Activated CD8-positive, alpha-beta T cell treated with anti-CD3 and anti-CD28 coated beads for 36 hours (primary cell): ENCODE measurements around the gene CLVS2. TPM values are rescaled to one million over a fixed set of nuclear protein-coding genes. Genes with fewer than 3 reads are reported as not detected.

Experiments
- ATAC-seq: fragments of 200-7000 bp; cut with Tn5 transposase; one replicate; pipeline ENCODE4 v1.10.0; 2021; ENCODE audit warnings: mild to moderate bottlenecking, moderate library complexity
- CTCF ChIA-PET: fragments of 350-600 bp; sonication (Branson Sonifier 250); formaldehyde crosslinking; loops from one replicate; lab custom pipeline; 2021; ENCODE audit warnings: antibody characterized with exemption; lab: Charles Lee
- POLR2A ChIA-PET: fragments of 350-600 bp; sonication (Branson Sonifier 250); formaldehyde crosslinking; loops from one replicate; lab custom pipeline; 2021; ENCODE audit warnings: antibody characterized with exemption; lab: Charles Lee
- DNase-seq: peaks from one replicate; pipeline ENCODE4 v3.0.0-alpha.2; 2020
- H3K27ac Mint-ChIP-seq: one replicate; pipeline ENCODE4 v1.8.0; 2021; ENCODE audit warnings: mild to moderate bottlenecking, mixed read lengths
- H3K27me3 Mint-ChIP-seq: one replicate; pipeline ENCODE4 v1.8.0; 2021; ENCODE audit warnings: mixed read lengths
- H3K36me3 Mint-ChIP-seq: one replicate; pipeline ENCODE4 v1.8.0; 2021; ENCODE audit warnings: low read depth, mixed read lengths
- H3K4me1 Mint-ChIP-seq: one replicate; pipeline ENCODE4 v1.8.0; 2021; ENCODE audit warnings: low read depth, mixed read lengths
- H3K4me3 Mint-ChIP-seq: one replicate; pipeline ENCODE4 v1.8.0; 2021; ENCODE audit warnings: mild to moderate bottlenecking, moderate library complexity, mixed read lengths
- H3K9me3 Mint-ChIP-seq: one replicate; pipeline ENCODE4 v1.8.0; 2021; ENCODE audit warnings: mixed read lengths
- intact Hi-C: fragments of 100-400 bp; cut with micrococcal nuclease; formaldehyde crosslinking; loops from one replicate; pipeline ENCODE4 v1.10.0; 2022
- total RNA-seq, 2 experiments: library from RNA; stranded (reverse); gene quantifications; one replicate each; pipeline ENCODE4 v1.2.3, GENCODE V29; 2021
- TF ChIP-seq, protein P1 (sequence below): fragments of 200-600 bp; IDR thresholded peaks from one replicate; pipeline ENCODE4 v1.8.0; 2022; ENCODE audit warnings: antibody characterized with exemption, mild to moderate bottlenecking

CLVS2 gene, protein sequence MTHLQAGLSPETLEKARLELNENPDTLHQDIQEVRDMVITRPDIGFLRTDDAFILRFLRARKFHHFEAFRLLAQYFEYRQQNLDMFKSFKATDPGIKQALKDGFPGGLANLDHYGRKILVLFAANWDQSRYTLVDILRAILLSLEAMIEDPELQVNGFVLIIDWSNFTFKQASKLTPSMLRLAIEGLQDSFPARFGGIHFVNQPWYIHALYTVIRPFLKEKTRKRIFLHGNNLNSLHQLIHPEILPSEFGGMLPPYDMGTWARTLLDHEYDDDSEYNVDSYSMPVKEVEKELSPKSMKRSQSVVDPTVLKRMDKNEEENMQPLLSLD
- total RNA-seq: not detected

DNA sequence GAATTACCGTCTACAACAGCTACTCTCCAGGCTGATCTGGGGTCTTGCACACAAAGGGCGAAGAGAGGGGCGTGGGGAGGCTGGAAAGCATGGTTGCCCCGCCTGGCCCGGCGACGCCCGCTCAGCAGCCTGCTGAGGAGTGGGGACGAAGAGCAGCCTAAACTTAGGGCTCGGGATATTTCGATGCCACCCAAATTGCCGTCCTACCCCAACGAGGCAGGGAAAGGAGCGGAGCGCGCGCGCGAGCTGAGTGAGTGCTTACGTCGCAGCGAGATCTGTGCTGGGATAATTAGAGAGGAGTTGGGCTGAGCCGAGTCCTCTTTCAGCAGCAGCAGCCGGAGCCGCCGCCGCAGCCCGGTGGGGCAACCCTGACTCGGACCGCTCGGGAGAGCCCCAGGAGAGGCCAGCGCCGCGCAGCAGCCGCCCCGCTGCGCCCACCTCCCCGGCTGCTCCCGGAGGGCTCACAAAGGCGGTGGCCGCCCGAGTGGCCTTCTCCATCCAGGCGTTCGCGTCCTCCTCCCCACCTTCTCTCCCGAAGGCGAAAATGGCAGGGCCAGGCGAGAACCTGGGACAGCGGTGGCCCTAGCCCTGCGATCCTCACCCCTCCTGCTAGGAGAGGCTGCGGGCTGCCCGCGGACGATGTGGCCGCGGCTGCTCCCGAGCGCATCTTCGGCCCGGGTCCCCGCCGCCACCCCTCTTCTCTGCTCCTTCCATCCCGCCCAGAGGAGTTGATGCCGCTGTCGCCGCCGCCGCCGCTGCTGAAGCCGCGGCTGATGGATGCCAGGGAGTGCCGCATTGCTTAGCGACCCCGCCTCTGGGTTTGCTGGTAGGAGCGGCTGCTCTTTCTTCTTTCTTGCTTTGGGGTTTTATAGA, at the start of gene CLVS2:
Gene CLVS2, plus strand, starts transcription at position 315 of the 873 bp plus-strand sequence. CDS start 1,543 bp downstream, outside the sequence.
- no peak for ATAC-seq
- H3K4me3 Mint-ChIP-seq: no peak within 1 kb of the TSS
- peaks cover 4% of the 10 kb centered on the region for H3K4me1 Mint-ChIP-seq
- no peak within 1 kb of the TSS for H3K27ac Mint-ChIP-seq
- peaks cover 35% of the 10 kb centered on the region for H3K27me3 Mint-ChIP-seq
- CTCF ChIA-PET: no interaction called here
- peaks cover 3% of the 10 kb centered on the region for H3K36me3 Mint-ChIP-seq
- no peak for DNase-seq
- H3K9me3 Mint-ChIP-seq: no peaks in the 10 kb centered on the region
- TF ChIP-seq, protein P1, sequence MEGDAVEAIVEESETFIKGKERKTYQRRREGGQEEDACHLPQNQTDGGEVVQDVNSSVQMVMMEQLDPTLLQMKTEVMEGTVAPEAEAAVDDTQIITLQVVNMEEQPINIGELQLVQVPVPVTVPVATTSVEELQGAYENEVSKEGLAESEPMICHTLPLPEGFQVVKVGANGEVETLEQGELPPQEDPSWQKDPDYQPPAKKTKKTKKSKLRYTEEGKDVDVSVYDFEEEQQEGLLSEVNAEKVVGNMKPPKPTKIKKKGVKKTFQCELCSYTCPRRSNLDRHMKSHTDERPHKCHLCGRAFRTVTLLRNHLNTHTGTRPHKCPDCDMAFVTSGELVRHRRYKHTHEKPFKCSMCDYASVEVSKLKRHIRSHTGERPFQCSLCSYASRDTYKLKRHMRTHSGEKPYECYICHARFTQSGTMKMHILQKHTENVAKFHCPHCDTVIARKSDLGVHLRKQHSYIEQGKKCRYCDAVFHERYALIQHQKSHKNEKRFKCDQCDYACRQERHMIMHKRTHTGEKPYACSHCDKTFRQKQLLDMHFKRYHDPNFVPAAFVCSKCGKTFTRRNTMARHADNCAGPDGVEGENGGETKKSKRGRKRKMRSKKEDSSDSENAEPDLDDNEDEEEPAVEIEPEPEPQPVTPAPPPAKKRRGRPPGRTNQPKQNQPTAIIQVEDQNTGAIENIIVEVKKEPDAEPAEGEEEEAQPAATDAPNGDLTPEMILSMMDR: no peak
- POLR2A ChIA-PET: no interaction called here
- intact Hi-C loops: no loop called here

GRCh38 chr6:122947355-122947754, 48.7 kb upstream of the CLVS2 start:
- Mint-ChIP-seq H3K27me3 (no peaks in the 10 kb centered on the region), H3K4me3 (no peak overlapping the region), H3K9me3 (peaks cover 2% of the 10 kb centered on the region), H3K27ac (no peak overlapping the region), H3K36me3 (no peaks in the 10 kb centered on the region), H3K4me1 (no peaks in the 10 kb centered on the region)
- ChIA-PET CTCF (no interaction called here), POLR2A (no interaction called here)
- TF ChIP-seq, protein P1: no peak
- ATAC-seq: no peak
- intact Hi-C loops: no loop called here
- peak; percentile 1 for DNase-seq

DNA sequence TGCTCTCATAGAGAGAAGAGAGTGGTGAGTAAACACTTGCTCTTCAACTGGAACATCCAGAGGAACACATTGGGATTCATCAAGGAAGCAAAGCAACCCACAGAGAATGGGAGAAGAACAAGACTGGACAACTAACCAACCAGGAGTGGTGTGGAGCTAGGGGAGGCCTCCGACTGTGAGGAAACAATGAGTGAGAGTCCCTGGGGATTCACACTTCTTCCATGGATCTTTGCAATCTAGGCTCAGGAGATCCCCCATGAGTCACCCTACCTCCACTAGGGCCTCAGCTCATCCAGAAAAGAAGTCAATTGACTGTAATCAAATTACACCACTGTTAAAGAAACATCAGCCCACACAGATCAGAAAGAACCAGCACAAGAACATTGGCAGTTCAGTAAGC, 42.3 kb upstream of the CLVS2 start:
- Mint-ChIP-seq H3K4me3 (no peak overlapping the region), H3K36me3 (no peaks in the 10 kb centered on the region), H3K4me1 (no peaks in the 10 kb centered on the region), H3K27ac (no peak overlapping the region), H3K9me3 (peaks cover 17% of the 10 kb centered on the region), H3K27me3 (no peaks in the 10 kb centered on the region)
- TF ChIP-seq, protein P1: no peak
- DNase-seq: no peak
- ATAC-seq: no peak
- ChIA-PET POLR2A (no interaction called here), CTCF (no interaction called here)
- intact Hi-C loops: no loop called here

GRCh38 chr6:122956376-122956775, 39.7 kb upstream of the CLVS2 start:
- ChIA-PET CTCF (no interaction called here), POLR2A (no interaction called here)
- H3K4me1 Mint-ChIP-seq: no peaks in the 10 kb centered on the region
- H3K9me3 Mint-ChIP-seq: peaks cover 24% of the 10 kb centered on the region
- H3K27ac Mint-ChIP-seq: no peak overlapping the region
- DNase-seq: no peak
- intact Hi-C loops: no loop called here
- H3K27me3 Mint-ChIP-seq: no peaks in the 10 kb centered on the region
- no peaks in the 10 kb centered on the region for H3K36me3 Mint-ChIP-seq
- H3K4me3 Mint-ChIP-seq: no peak overlapping the region
- ATAC-seq: no peak
- TF ChIP-seq, protein P1: no peak
